GM21390 (cell line): ENCODE results near the gene MCRIP2.
"Not testable (repeated sequence)": the region's sequence is repeated elsewhere in the genome, so short reads cannot be mapped to it uniquely, and the experiment has no call there.

Experiments used
- ATAC-seq: cut with Tn5 transposase; IDR thresholded peaks from one replicate; pipeline ENCODE4 v1.9.1; 2021; ENCODE audit not compliant: unreplicated experiment

Gene MCRIP2

GRCh38 chr16:641326-642188 is at the start of gene MCRIP2:
MCRIP2 (plus strand) TSS chr16:641828; CDS start chr16:641992, 164 bp downstream.
- peak; percentile 45 for ATAC-seq

- ATAC-seq: no peak
Measured at GRCh38 chr16:591892-592517, 49.6 kb upstream of the MCRIP2 start.

GRCh38 chr16:592518-593306 is 48.9 kb upstream of the MCRIP2 start:
- no peak for ATAC-seq

- ATAC-seq: no peak
Measured at GRCh38 chr16:593406-593805, 48.2 kb upstream of the MCRIP2 start.

GRCh38 chr16:593807-594206 is 47.8 kb upstream of the MCRIP2 start:
- no peak for ATAC-seq

- no peak for ATAC-seq
Measured at GRCh38 chr16:595094-595528, 46.5 kb upstream of the MCRIP2 start.

GRCh38 chr16:595942-596735 is 45.5 kb upstream of the MCRIP2 start:
- no peak for ATAC-seq

- ATAC-seq: no peak
Measured at GRCh38 chr16:596736-597060, 44.9 kb upstream of the MCRIP2 start.

GRCh38 chr16:597655-598054 is 44.0 kb upstream of the MCRIP2 start:
- not testable (repeated sequence) for ATAC-seq

- no peak for ATAC-seq
Measured at GRCh38 chr16:598823-599739, 42.5 kb upstream of the MCRIP2 start.

GRCh38 chr16:600781-601180 is 40.8 kb upstream of the MCRIP2 start:
- ATAC-seq: no peak

GRCh38 chr16:603933-604332 is 37.7 kb upstream of the MCRIP2 start:
- ATAC-seq: no peak

- ATAC-seq: no peak
Measured at GRCh38 chr16:606656-607307, 34.8 kb upstream of the MCRIP2 start.

- no peak for ATAC-seq
Measured at GRCh38 chr16:608019-608418, 33.6 kb upstream of the MCRIP2 start.

- ATAC-seq: no peak
Measured at GRCh38 chr16:609316-609715, 32.3 kb upstream of the MCRIP2 start.

- ATAC-seq: no peak
Measured at GRCh38 chr16:609984-610383, 31.6 kb upstream of the MCRIP2 start.

GRCh38 chr16:610513-611381 is 30.9 kb upstream of the MCRIP2 start:
- ATAC-seq: no peak

- ATAC-seq: no peak
Measured at GRCh38 chr16:615122-615521, 26.5 kb upstream of the MCRIP2 start.
